Activated T-cell treated with anti-CD3 and anti-CD28 coated beads, Interleukin-2, amount 50 U/mL, for 48 hours (primary cell): ENCODE measurements around the gene KLHL2.

ENCODE experiments used
- DNase-seq, 2 experiments: peaks; one replicate each; pipeline ENCODE4 v3.0.0-alpha.2; 2020

KLHL2 gene

DNA sequence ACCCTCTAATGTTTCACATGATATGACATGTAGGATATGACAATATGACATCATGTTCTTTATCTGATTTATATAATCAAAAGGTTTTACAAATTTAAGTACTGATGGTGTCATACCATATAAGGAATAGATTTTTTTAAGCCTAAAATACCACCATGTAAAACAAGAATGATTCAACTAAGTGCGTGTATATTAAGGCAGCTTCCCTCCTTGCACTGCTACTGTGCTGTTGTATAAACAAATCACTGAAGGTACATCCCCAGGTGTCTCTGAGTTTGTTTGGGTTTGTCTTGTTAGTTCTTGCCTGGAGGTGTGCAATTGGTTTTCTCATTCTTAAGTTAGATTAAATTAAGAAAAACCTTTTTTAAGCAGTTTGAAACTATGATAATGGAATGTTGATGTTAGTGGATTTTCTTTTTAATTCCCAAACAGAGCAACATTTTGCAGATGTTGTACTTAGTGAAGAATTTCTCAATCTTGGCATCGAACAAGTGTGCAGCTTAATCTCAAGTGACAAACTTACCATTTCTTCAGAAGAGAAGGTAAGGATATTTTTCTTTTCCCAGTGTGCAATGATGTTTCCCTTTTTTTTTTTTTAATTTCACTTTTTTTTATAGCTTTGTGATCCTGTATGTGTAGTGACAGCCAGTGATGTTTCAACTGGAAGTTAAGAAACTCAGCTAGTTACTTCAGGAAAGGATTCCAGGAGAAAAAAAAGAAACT lies 86.7 kb downstream of the KLHL2 start:
- DNase-seq, result no peak

GRCh38 chr4:165294907-165295306 lies 87.5 kb downstream of the KLHL2 start:
- DNase-seq, result no peak

- DNase-seq, result no peak
Observed at GRCh38 chr4:165297626-165298025, 90.3 kb downstream of the KLHL2 start.

DNA sequence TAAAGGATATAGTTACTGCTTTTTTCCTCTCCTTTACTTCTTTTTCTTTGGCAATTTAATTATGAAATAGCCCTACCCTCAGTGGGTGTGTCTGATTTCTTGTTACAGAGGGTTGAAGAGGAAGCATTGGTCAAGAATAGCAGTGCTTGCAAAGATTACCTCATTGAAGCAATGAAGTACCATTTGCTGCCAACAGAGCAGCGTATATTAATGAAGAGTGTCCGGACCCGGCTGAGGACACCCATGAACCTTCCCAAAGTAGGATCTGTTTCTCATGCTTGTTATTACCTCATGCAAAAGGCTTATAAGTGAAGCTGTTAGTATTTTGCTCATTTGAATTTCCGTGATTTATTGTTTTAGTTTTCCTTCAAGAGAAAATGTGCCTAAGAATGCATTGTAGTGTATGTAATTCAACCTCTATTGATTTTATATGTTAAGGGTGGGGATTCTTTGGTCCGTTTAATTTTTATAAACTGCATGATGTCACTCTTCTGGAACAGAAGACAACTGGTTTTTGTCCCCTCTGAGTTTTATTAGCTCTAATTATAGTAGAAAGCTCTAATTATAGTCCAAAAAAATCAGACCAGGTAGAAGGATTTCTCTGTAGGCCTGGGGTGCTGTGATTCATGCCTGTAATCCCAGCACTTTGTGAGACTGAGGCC lies 92.2 kb downstream of the KLHL2 start:
- DNase-seq, result no peak

- no peak for DNase-seq
Observed at GRCh38 chr4:165301833-165302232, 94.5 kb downstream of the KLHL2 start.

DNA sequence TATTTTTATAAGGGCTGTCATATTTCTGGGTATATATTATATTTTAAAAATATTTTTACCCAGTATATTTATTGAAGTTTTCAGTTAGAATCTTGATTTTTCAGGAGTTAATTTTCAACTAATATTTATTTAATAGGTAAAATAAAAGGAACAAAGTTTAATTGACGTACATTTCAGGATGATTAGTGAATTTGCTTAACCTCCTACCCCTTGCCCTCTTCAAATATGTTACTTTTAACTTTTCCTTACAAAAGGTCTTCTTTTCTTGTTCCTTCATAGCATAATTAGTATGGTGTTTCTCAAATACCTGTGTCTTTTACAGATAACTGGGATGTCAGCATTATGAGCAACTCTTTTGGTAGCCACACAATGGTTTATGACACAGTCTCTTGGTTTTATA lies 95.3 kb downstream of the KLHL2 start:
- no peak for DNase-seq

- no peak for DNase-seq
Observed at GRCh38 chr4:165308166-165308565, 100.8 kb downstream of the KLHL2 start.

- no peak for DNase-seq
Observed at GRCh38 chr4:165308606-165309005, 101.2 kb downstream of the KLHL2 start.

- no peak for DNase-seq
Observed at GRCh38 chr4:165309456-165309855, 102.1 kb downstream of the KLHL2 start.

GRCh38 chr4:165312506-165312905 lies 105.1 kb downstream of the KLHL2 start:
- no peak for DNase-seq

DNA sequence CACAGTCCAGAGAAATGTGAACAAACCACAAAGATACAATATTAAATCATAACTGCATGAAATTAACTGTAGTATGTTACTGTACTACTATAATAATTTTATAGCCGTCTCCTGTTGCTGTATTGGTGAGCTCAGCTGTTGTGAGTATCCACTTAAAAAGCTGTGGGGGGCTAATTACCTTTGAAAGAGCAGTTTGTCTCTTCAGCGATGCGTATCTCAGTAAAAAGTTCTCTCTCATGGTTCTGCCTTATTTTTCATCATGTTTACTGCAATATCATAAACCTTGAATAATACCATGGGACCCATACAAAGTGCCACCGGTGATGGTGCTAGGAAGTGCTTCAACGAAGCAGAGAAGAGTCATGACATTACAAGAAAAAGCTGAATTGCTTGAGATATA lies 111.7 kb downstream of the KLHL2 start:
- no peak for DNase-seq

DNA sequence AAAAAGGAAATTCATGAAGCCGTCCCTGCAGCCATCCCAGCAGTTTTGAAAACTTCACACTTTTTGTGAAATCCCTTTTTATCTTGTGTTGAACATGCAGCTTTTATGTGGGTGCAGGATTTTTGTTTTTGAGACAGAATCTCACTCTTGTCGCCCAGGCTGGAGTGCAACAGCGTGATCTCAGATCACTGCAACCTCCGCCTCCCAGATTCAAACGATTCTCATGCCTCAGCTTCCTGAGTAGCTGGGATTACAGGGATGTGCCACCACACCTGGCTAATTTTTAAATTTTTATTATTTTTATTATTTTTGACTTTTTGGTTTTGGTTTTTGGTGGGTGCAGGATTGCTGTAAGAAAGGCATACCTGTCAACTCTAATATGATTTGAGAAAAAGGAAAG lies 112.1 kb downstream of the KLHL2 start:
- no peak for DNase-seq

- DNase-seq, result no peak
Observed at GRCh38 chr4:165324236-165324917, 117.0 kb downstream of the KLHL2 start.

DNA sequence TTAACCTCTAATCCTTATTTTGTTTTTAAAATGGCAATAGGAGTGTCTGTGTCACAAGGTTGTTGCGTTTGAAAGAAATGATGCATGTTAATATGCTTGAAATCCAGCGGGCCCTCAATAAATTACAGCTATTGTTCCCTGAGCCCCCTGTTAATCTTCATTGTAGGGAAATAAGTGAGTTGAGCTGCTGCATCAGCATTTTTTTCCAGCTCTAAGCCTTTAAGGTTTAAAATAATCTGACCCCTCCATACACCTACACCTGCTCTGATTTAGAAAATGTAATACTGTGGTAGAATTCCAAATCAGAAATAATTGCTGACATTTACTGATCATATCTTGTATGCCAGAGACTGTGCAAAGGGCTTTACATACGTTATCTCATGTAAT lies 117.5 kb downstream of the KLHL2 start:
- DNase-seq, result no peak

DNA sequence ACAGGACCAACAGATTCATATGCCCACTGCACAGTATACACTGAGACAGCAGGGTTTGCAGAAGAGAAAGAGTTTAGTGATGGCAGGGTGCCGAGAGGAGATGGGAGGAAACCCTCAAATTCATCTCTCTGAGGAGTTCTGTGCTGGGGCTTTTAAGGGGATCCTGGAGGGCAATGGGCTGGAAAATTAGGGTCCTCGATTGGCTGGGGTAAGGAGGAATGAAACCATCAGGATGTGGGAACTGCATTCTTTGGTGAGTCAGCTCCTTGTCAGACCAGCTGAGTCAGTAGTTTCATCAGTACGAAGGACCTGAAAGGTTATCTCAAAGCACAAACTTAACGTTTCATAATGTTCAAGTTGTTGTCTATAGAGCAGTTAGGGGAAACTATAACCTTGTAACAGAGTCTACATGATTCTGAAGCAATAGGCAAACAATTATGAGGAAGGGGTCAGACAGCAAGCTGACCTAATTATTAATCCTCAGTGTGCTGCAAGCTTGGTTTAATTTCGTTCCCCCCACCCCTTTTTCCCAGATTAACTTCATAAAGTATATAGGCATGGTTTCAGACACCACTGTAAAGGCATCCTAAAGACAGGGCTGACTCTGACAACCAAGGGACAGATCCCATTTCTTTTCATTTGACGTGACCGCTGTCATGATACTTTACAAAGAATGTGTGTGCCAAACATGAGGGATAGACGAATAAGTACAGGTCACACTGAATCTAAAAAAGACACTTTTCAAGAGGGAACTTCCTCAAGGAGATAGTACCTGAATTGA lies 118.6 kb downstream of the KLHL2 start:
- DNase-seq, result peak; percentile 29 to 32

DNA sequence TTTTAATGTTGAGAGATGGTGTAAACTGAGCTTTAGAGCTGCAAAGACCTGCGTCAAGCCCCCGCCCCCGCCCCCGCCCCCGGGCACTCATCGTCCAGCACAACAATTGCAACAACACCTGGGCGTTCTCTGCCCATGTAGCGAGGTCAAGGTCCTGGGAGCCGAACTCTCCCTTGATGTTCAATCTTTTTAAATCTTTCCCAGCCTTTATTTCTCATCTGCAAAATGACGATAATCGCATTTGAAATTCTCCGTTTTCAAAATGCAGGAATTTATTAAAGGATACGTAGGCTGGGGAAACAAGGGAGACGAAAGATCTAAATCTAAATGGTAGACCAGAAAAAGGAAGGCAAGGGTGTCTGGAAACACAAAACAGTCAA lies 119.5 kb downstream of the KLHL2 start:
- DNase-seq, result peak in 1 of 2 experiments; percentile 29

DNA sequence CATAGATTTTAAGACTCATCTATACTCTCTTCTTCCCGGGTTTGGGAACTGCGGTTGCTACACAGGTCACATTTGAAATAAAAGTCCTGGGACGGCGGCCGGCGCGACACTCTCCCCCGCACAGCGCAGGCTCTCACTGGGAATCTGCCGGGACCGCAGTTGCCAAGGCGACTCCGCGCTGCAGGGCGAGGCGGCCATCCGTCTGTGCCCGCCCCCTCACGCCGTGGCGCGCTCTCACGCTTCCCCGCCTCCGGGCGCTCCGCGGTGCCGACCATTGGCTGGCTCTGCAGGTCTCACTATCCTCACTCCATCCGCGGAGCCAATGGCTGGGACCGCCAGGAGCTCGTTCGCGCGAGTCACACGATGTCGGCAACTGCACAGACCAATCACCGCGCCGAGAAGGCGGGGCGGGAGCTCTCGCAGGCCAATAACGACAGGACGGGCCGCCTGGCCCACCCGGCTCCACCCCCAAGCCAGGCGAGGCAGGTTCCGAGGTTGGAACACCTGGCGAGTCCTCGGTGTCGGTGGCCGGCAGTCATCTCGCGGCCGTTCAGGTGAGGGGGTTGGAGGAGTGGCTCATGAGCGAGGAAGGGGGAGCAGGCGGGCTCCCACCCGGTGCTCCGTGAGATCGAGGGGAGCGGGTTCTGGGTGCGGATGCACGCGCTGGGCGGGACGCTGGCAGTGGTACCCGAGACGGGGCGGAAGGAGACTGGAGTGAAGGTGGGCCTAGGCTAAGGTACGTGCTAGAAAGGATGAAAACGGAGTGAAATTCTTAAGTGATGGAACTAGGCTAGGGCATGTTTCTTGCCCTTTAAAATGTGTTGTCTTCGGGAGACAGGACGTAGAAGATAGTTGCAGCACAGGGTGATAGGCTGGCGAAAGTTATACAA lies 120.1 kb downstream of the KLHL2 start, which contains the start of gene MSMO1:
MSMO1 (plus strand) TSS at position 459 of the 890 bp plus-strand sequence. CDS start 5,702 bp downstream, outside the sequence.
- DNase-seq, result peak; percentile 97 to 98

DNA sequence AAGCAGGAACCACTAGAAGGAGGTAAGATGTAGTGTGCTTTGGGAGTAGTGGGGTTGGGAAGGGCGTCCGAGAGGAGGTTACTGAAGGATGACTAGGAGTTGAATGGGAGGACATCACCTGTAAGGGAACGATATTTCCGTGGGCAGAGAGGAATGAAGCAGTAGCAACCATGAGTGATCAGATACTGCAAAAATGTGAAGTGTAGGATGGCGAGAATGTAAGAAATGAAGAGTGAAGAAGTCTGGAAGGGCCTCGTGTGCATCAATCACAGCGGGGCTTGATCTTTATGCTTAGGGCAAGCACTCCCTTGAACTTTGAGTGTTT lies 120.7 kb downstream of the KLHL2 start:
- no peak for DNase-seq

DNA sequence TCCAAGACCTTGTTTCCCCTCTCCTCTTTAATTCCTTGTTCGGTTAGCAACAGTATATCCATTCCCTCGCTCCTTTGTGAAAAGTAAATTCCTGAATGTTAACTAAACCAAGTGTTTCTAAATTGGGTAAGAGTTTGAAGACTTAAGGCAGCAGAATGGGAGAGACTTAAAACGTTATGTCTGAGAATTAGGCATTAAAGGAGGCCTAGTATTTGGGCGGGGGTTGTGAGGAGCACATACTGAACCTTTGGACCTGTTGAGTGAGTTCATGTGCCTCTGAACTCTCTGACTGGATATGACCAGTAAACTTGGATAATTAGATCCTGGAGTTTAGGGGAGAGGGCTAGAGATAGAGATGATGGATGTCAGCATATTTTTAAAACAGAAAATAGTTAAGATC lies 121.3 kb downstream of the KLHL2 start:
- no peak for DNase-seq

GRCh38 chr4:165330071-165330470 lies 122.7 kb downstream of the KLHL2 start:
- DNase-seq, result no peak

DNA sequence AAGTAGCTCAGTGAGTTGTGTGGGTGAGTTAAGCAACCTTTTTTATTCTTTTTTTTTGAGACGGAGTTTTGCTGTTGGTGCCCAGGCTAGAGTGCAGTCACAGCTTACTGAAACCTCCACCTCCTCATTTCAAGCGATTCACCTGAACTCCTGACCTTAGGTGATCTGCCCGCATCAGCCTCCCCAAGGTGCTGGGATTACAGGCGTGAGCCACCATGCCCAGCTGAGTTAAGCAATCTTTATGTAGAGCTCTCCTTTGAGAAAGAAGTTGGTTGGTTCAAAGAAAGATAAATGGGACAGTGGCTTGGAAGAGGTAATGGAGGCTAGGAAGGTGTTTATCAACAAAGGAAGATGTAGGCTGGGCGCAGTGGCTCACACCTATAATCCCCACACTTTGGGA lies 123.3 kb downstream of the KLHL2 start:
- peak in 1 of 2 experiments; percentile 28 for DNase-seq

GRCh38 chr4:165331359-165331758 lies 124.0 kb downstream of the KLHL2 start:
- DNase-seq, result no peak
